ENCODE measurements around the gene HPS1.

Gene HPS1

DNA sequence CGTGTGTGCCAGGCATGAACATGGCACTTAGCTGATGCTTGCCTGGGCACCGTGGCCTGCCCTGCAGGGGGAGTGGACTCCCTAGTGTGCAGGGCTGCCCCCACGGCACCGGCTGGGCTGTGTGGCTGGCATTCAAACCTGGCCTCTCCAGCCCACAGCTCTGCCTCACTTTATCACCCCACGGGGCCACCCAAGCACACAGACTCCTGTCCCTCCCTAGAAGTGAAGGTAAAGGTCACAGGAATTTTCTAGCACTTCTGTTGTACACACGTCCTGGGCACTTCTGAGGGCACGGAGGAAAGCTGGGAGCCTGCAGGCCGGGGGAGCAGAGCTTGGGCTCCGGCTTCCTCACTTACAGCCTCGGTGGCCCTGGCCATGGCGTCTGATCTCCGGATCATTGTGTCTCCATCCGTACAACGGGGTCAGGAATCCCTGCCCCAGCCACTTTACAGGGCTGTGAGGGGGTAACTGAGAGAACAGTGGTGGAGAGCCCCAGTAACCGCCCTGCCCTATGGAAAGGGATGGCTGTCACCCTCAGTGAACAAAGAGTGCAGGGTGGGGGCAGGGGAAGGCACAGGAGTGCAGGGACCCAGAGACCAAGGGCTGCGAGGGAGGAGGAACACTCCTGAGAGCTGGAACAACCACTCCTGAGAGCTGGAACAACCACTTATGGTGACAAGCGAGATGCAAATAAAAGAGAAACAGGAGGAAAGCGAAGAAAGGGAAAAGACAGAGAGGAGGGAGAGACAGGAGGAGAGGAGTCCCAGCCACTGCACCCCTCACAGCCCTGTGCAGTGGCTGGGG, 27.9 kb downstream of the HPS1 start:
- no peak overlapping the region for H3K4me3 ChIP-seq (ENCODE audit: insufficient read depth, low read length, poor library complexity, severe bottlenecking)
- H2AFZ ChIP-seq (ENCODE audit: low read depth, low read length, severe bottlenecking): no peak overlapping the region
- no peaks in the 10 kb centered on the region for H3F3A ChIP-seq (ENCODE audit: insufficient read depth)
- no peak overlapping the region for H3K9ac ChIP-seq (ENCODE audit: low read length)
- H3K27me3 ChIP-seq (ENCODE audit: low read length): no peaks in the 10 kb centered on the region
- H3K36me3 ChIP-seq (ENCODE audit: low read length): no peaks in the 10 kb centered on the region
- no peaks in the 10 kb centered on the region for H4K20me1 ChIP-seq (ENCODE audit: low read depth, low read length)
- no peak for TF ChIP-seq EZH2phosphoT487 (conservative IDR thresholded peaks at IDR 0.05; ENCODE audit: low read length)
- TF ChIP-seq, protein P1, sequence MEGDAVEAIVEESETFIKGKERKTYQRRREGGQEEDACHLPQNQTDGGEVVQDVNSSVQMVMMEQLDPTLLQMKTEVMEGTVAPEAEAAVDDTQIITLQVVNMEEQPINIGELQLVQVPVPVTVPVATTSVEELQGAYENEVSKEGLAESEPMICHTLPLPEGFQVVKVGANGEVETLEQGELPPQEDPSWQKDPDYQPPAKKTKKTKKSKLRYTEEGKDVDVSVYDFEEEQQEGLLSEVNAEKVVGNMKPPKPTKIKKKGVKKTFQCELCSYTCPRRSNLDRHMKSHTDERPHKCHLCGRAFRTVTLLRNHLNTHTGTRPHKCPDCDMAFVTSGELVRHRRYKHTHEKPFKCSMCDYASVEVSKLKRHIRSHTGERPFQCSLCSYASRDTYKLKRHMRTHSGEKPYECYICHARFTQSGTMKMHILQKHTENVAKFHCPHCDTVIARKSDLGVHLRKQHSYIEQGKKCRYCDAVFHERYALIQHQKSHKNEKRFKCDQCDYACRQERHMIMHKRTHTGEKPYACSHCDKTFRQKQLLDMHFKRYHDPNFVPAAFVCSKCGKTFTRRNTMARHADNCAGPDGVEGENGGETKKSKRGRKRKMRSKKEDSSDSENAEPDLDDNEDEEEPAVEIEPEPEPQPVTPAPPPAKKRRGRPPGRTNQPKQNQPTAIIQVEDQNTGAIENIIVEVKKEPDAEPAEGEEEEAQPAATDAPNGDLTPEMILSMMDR (IDR thresholded peaks at IDR 0.05; ENCODE audit: insufficient read depth, low read length, poor library complexity, severe bottlenecking): no peak
- no peaks in the 10 kb centered on the region for H3K79me2 ChIP-seq (ENCODE audit: insufficient read depth, low read length)
- no peak overlapping the region for H3K4me2 ChIP-seq (ENCODE audit: low read depth, low read length, poor library complexity, severe bottlenecking)
- no peaks in the 10 kb centered on the region for H3K9me3 ChIP-seq (ENCODE audit: insufficient read depth, low read length)
- no peak overlapping the region for H3K27ac ChIP-seq (ENCODE audit: low read depth, low read length)
- H3K9me2 ChIP-seq (replicated peaks; ENCODE audit: insufficient read depth, low read length): no peaks in the 10 kb centered on the region

DNA sequence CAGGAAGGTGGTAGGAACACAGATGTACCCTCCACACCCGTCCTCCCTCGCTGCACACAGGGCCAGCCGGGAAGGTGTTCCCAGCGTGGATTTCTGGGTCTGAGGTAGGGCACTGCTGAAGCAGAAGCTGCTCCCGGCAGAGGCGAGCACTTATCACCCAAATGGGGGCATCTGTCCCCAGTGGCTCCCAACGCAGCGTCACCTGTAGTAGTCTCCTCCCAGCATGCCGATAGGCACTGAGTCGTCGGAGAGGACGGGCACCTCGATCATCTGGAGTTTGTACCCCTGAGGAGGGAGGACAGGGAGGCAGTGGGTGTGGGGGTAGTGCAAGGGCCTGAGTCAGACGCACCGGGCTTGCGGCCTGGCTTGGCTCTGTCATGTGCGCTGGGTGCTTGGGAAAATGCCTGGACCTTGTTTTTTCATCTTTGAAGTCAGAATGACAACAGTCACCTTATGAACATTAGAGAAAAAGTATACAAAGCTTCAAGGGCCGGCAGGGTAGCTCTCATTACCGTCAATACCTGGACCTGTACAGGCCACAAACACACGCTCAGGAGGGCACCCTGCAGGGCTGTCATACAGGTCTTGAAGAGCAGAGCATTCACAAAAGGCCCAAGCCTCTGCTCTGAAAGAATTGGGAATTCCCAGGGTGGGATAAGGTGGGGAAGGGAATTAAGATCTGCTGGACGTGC, 28.6 kb downstream of the HPS1 start:
- TF ChIP-seq, protein P1 (IDR thresholded peaks at IDR 0.05; ENCODE audit: insufficient read depth, low read length, poor library complexity, severe bottlenecking): no peak
- no peak for TF ChIP-seq EZH2phosphoT487 (conservative IDR thresholded peaks at IDR 0.05; ENCODE audit: low read length)

DNA sequence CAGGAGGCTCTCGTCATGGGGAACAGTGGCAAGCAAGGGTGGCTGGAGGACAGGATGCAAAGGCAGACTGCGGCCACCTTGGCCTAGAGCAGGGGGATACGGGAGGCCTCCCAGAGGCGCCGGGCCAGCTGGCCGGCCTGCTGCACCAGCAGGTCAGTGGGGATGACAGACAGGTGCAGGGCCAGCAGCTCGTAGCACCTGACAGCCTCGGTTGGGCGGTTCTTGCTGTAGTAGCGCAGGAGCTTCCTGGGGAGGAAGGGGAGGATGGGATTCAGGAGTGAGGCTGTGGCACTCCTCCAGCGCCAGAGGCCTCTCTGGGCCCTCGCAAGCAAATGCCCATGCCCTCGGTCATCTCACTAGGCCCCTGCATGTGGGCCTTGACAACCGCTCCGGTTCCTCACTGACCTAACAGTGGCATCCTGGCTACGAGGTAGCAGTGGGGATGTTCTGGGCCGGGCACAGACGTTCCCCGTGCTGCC, 29.2 kb downstream of the HPS1 start:
- Histone ChIP-seq H3K9ac (ENCODE audit: low read length) (no peak overlapping the region), H3K36me3 (ENCODE audit: low read length) (no peaks in the 10 kb centered on the region), H3K4me2 (ENCODE audit: low read depth, low read length, poor library complexity, severe bottlenecking) (no peak overlapping the region)

More for the DNA sequence above, 28.6 kb downstream of the HPS1 start:
- Histone ChIP-seq H2AFZ (ENCODE audit: low read depth, low read length, severe bottlenecking) (no peak overlapping the region), H3K9ac (ENCODE audit: low read length) (no peak overlapping the region), H3F3A (ENCODE audit: insufficient read depth) (no peaks in the 10 kb centered on the region), H3K4me3 (ENCODE audit: insufficient read depth, low read length, poor library complexity, severe bottlenecking) (no peak overlapping the region), H3K4me2 (ENCODE audit: low read depth, low read length, poor library complexity, severe bottlenecking) (no peak overlapping the region), H3K79me2 (ENCODE audit: insufficient read depth, low read length) (no peaks in the 10 kb centered on the region), H3K36me3 (ENCODE audit: low read length) (no peaks in the 10 kb centered on the region), H3K9me2 (replicated peaks; ENCODE audit: insufficient read depth, low read length) (no peaks in the 10 kb centered on the region), H3K27ac (ENCODE audit: low read depth, low read length) (no peak overlapping the region), H4K20me1 (ENCODE audit: low read depth, low read length) (no peaks in the 10 kb centered on the region), H3K27me3 (ENCODE audit: low read length) (no peaks in the 10 kb centered on the region), H3K9me3 (ENCODE audit: insufficient read depth, low read length) (no peaks in the 10 kb centered on the region)

More for the DNA sequence above, 29.2 kb downstream of the HPS1 start:
- H2AFZ ChIP-seq (ENCODE audit: low read depth, low read length, severe bottlenecking): no peak overlapping the region
- no peaks in the 10 kb centered on the region for H3K9me3 ChIP-seq (ENCODE audit: insufficient read depth, low read length)
- H3F3A ChIP-seq (ENCODE audit: insufficient read depth): no peaks in the 10 kb centered on the region
- no peak overlapping the region for H3K4me3 ChIP-seq (ENCODE audit: insufficient read depth, low read length, poor library complexity, severe bottlenecking)
- TF ChIP-seq, protein P1 (IDR thresholded peaks at IDR 0.05; ENCODE audit: insufficient read depth, low read length, poor library complexity, severe bottlenecking): no peak
- no peak for TF ChIP-seq EZH2phosphoT487 (conservative IDR thresholded peaks at IDR 0.05; ENCODE audit: low read length)
- H3K79me2 ChIP-seq (ENCODE audit: insufficient read depth, low read length): no peaks in the 10 kb centered on the region
- H3K27ac ChIP-seq (ENCODE audit: low read depth, low read length): no peak overlapping the region
- no peaks in the 10 kb centered on the region for H4K20me1 ChIP-seq (ENCODE audit: low read depth, low read length)
- H3K27me3 ChIP-seq (ENCODE audit: low read length): no peaks in the 10 kb centered on the region
- H3K9me2 ChIP-seq (replicated peaks; ENCODE audit: insufficient read depth, low read length): no peaks in the 10 kb centered on the region

Measured in SU-DHL-6 (cell line).